Measurements from ENCODE around the gene STK36.

The STK36 gene

GRCh38 chr2:218746960-218747359 is 75.1 kb downstream of the STK36 start:
- no peak for DNase-seq (ENCODE audit: low read depth in 2 of 2)

GRCh38 chr2:218748741-218749441 is 77.0 kb downstream of the STK36 start:
- DNase-seq (ENCODE audit: low read depth in 2 of 2) = no peak

Measured in activated CD4-positive, alpha-beta T cell treated with anti-CD3 and anti-CD28 coated beads for 24 hours (primary cell).